Endothelial cell of umbilical vein (primary cell): ENCODE measurements around the gene KCNK2. TPM values are rescaled to one million over a fixed set of nuclear protein-coding genes. Genes with fewer than 3 reads are reported as not detected.

Source experiments
- BruUV-seq: library from RNA; stranded (reverse); fragments of 400-500 nt; replicated peaks from 2 replicates; lab custom pipeline; 2021; lab: Mats Ljungman, UMichigan
- CTCF ChIA-PET: fragments of 300-600, 350-600 bp; sonication (Branson Sonifier 250); formaldehyde crosslinking; loops from one replicate; lab custom pipeline; 2021; ENCODE audit warnings: antibody characterized with exemption, inconsistent platforms; lab: Charles Lee
- POLR2A ChIA-PET: fragments of 300-600, 350-600 bp; sonication (Branson Sonifier 250); formaldehyde crosslinking; loops from one replicate; lab custom pipeline; 2021; ENCODE audit warnings: antibody characterized with exemption, inconsistent platforms; lab: Charles Lee
- DNase-seq: peaks from one replicate; pipeline ENCODE4 v3.0.0-alpha.2; 2011; ENCODE audit warnings: low read depth, low spot score
- FAIRE-seq: peaks from 2 replicates; lab custom pipeline; 2011; peaks lifted over from hg19 to GRCh38; lab: Jason Lieb, UNC
- H2AFZ ChIP-seq: 2 replicates; pipeline ENCODE4 v1.6.0; 2012; ENCODE audit warnings: low read depth, low read length, control low read depth, inconsistent platforms
- H3K27ac ChIP-seq: 2 replicates; pipeline ENCODE4 v1.5.1; 2011; ENCODE audit warnings: low read depth, mild to moderate bottlenecking, control low read depth, low read length, moderate library complexity; ENCODE audit not compliant: insufficient read depth
- H3K27me3 ChIP-seq, 2 experiments: 2 replicates each; pipeline versions ENCODE4 v1.6.0 to v1.6.1; 2011; ENCODE audit warnings: low read length in 2 of 2, mixed read lengths in 1 of 2; ENCODE audit not compliant: control insufficient read depth in 2 of 2, insufficient read depth in 2 of 2
- H3K36me3 ChIP-seq, 2 experiments: 2 replicates in 1 of 2; 3 replicates in 1 of 2; pipeline ENCODE4 v1.5.1; 2011; ENCODE audit warnings: low read length in 2 of 2, mild to moderate bottlenecking in 1 of 2, moderate library complexity in 1 of 2; ENCODE audit not compliant: control insufficient read depth in 2 of 2, insufficient read depth in 2 of 2; ENCODE audit errors: extremely low read depth in 1 of 2
- H3K4me1 ChIP-seq: 3 replicates; pipeline ENCODE4 v1.5.1; 2011; ENCODE audit warnings: mild to moderate bottlenecking, low read length; ENCODE audit not compliant: control insufficient read depth, insufficient read depth; ENCODE audit errors: extremely low read depth
- H3K4me2 ChIP-seq: 2 replicates; pipeline ENCODE4 v1.6.1; 2011; ENCODE audit warnings: low read length, control low read depth, mixed read lengths; ENCODE audit not compliant: insufficient read depth
- H3K4me3 ChIP-seq, 3 experiments: fragments of 200-600 bp in 1 of 3; sonication (generic), shearing (Covaris generic) in 1 of 3; replicated peaks in 1 of 3; 2 replicates each; pipeline ENCODE4 v1.5.1; 2011 to 2016; ENCODE audit warnings: control low read depth in 3 of 3, low read length in 3 of 3, mild to moderate bottlenecking in 2 of 3, inconsistent platforms in 1 of 3, low read depth in 1 of 3, moderate library complexity in 1 of 3; ENCODE audit not compliant: insufficient read depth in 1 of 3
- H3K79me2 ChIP-seq: 2 replicates; pipeline ENCODE4 v1.6.0; 2012; ENCODE audit warnings: low read length, inconsistent platforms; ENCODE audit not compliant: control insufficient read depth, insufficient read depth
- H3K9ac ChIP-seq: replicated peaks from 2 replicates; pipeline ENCODE3; 2011; ENCODE audit warnings: low read length, control low read depth; ENCODE audit not compliant: insufficient read depth; ENCODE audit errors: extremely low read depth
- H3K9me1 ChIP-seq: replicated peaks from 3 replicates; pipeline ENCODE4 v1.6.0; 2011; ENCODE audit warnings: mild to moderate bottlenecking, low read length; ENCODE audit not compliant: control insufficient read depth, insufficient read depth; ENCODE audit errors: extremely low read depth
- H3K9me3 ChIP-seq: replicated peaks from 2 replicates; pipeline ENCODE4 v1.5.1; 2012; ENCODE audit warnings: low read length, inconsistent platforms; ENCODE audit not compliant: control insufficient read depth, insufficient read depth
- H4K20me1 ChIP-seq: replicated peaks from 2 replicates; pipeline ENCODE3; 2011; ENCODE audit warnings: mild to moderate bottlenecking, low read length; ENCODE audit not compliant: control insufficient read depth, insufficient read depth; ENCODE audit errors: extremely low read depth
- CTCF ChIP-seq, 2 donors: IDR thresholded peaks; 1 replicate in 1 of 2; 2 replicates in 1 of 2; pipeline ENCODE4 v1.5.1; 2011; ENCODE audit warnings: low read length in 2 of 2, mild to moderate bottlenecking in 2 of 2, moderate library complexity in 2 of 2, control low read depth in 1 of 2, inconsistent platforms in 1 of 2, low read depth in 1 of 2; ENCODE audit not compliant: insufficient read depth in 1 of 2; ENCODE audit errors: extremely low read depth in 1 of 2
- EZH2 ChIP-seq: IDR thresholded peaks from 2 replicates; pipeline ENCODE4 v1.6.1; 2012; ENCODE audit warnings: borderline replicate concordance, low read depth, mild to moderate bottlenecking, moderate library complexity, low read length, inconsistent platforms; ENCODE audit not compliant: severe bottlenecking
- FOS ChIP-seq: IDR thresholded peaks from 2 replicates; pipeline ENCODE4 v1.6.1; 2011; ENCODE audit warnings: mild to moderate bottlenecking, low read length, moderate library complexity, borderline replicate concordance; ENCODE audit not compliant: insufficient read depth
- GATA2 ChIP-seq: IDR thresholded peaks from 2 replicates; pipeline ENCODE4 v1.7.0; 2011; ENCODE audit warnings: low read depth, mild to moderate bottlenecking, moderate library complexity, mixed read lengths, low read length; ENCODE audit not compliant: insufficient read length, insufficient read depth
- JUN ChIP-seq: IDR thresholded peaks from 2 replicates; pipeline ENCODE4 v1.6.1; 2011; ENCODE audit warnings: borderline replicate concordance, low read depth; ENCODE audit not compliant: insufficient read length, insufficient read depth
- MAX ChIP-seq: IDR thresholded peaks from 2 replicates; pipeline ENCODE4 v1.6.1; 2011; ENCODE audit not compliant: insufficient read depth, insufficient read length
- MYC ChIP-seq: IDR thresholded peaks from one replicate; pipeline ENCODE4 v1.6.1; 2011; ENCODE audit warnings: mild to moderate bottlenecking, low read depth, low read length
- POLR2A ChIP-seq: IDR thresholded peaks from 2 replicates; pipeline ENCODE4 v1.6.1; 2012; ENCODE audit warnings: low read depth, mild to moderate bottlenecking, control low read depth, low read length
- POLR2AphosphoS5 ChIP-seq: IDR thresholded peaks from 2 replicates; pipeline ENCODE4 v1.6.1; 2012; ENCODE audit warnings: low read depth, mild to moderate bottlenecking, control low read depth, low read length, moderate library complexity; ENCODE audit not compliant: insufficient read depth
- dilution Hi-C: fragments of 300-500 bp; cut with MboI; formaldehyde crosslinking; loops from one replicate; pipeline ENCODE4 v1.15.0; 2019; ENCODE audit warnings: low sequenced_read_pairs; ENCODE audit not compliant: extremely low pct_ligation_motif_present
- intact Hi-C: fragments of 100-400 bp; cut with micrococcal nuclease; formaldehyde crosslinking; loops from one replicate; pipeline ENCODE4 v1.10.0; 2022
- polyA plus RNA-seq, 4 experiments: library from polyadenylated mRNA; depleted of rRNA in 3 of 4; stranded (reverse) in 3 of 4; unstranded in 1 of 4; fragments of >200 nt; gene quantifications; 2 replicates each; pipeline versions ENCODE4 v1.2.1 to v1.2.3, GENCODE V29; 2011 to 2012; ENCODE audit warnings: missing spikeins in 1 of 4
- total RNA-seq: library from RNA; stranded (reverse); gene quantifications from 2 replicates; pipeline ENCODE4 v1.2.3, GENCODE V29; 2021

Gene KCNK2
- total and polyA plus RNA-seq, 2 donors (not counting 3 experiments of a cell fraction or from before 2014, with no cell fraction given), result 0.08 to 0.46 TPM

- dilution Hi-C loops (no loop called here), intact Hi-C loops (no loop called here)
- H3K4me2 ChIP-seq, result no peak overlapping the region
- H3K36me3 ChIP-seq, result no peaks in the 10 kb centered on the region
- H4K20me1 ChIP-seq, result no peaks in the 10 kb centered on the region
- no peaks in the 10 kb centered on the region for H3K79me2 ChIP-seq
- FAIRE-seq, result no peak
- no peaks in the 10 kb centered on the region for H3K9me1 ChIP-seq
- H2AFZ ChIP-seq, result no peak overlapping the region
- no peak overlapping the region for H3K4me3 ChIP-seq
- H3K9ac ChIP-seq, result no peak overlapping the region
- no peaks in the 10 kb centered on the region for H3K9me3 ChIP-seq
- ChIA-PET POLR2A (no interaction called here), CTCF (no interaction called here)
- BruUV-seq, result no TSS peak
- no peaks in the 10 kb centered on the region for H3K27me3 ChIP-seq
- DNase-seq, result no peak
- no peaks in the 10 kb centered on the region for H3K4me1 ChIP-seq
- H3K27ac ChIP-seq, result no peak overlapping the region
- TF ChIP-seq POLR2A (no peak), CTCF (IDR thresholded peaks at IDR 0.05; ENCODE audit: extremely low read depth in 1 of 2, insufficient read depth in 1 of 2, low read depth in 1 of 2, low read length in 2 of 2) (no peak), EZH2 (no peak), POLR2AphosphoS5 (no peak), FOS (no peak), GATA2 (no peak), MYC (no peak), MAX (no peak), JUN (no peak)
Measured at GRCh38 chr1:215128504-215128903, 46.0 kb downstream of the KCNK2 start.
